ENCODE measurements around the gene RBM47.
"Not testable (repeated sequence)": the region's sequence is repeated elsewhere in the genome, so short reads cannot be mapped to it uniquely, and the experiment has no call there.

Gene RBM47

DNA sequence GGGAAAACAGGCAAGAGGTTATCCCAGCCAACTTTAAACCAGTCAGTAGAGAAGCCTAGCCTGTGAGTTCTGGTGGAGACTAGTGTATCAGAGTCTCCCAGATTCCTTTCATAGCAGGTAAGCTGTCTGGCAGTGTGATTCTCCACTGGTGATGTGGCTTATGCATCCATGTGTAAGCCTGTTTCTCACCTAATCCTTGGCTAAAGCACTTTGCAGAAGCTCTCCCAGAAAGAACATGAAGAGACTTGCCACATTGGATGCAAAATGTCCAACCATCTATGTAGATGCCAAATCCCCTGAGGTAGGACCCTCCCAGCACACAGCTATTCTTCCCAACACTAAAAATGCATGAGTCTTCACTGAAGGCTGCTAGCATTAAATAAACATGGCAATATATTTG lies 182.8 kb downstream of the RBM47 start:
- DNase-seq = no peak
- Histone ChIP-seq H3K27ac (no peak overlapping the region), H3K4me3 (ENCODE audit: low read depth, low read length) (no peak overlapping the region), H3K27me3 (replicated peaks) (no peaks in the 10 kb centered on the region), H3K36me3 (replicated peaks) (no peaks in the 10 kb centered on the region)
- no peak for TF ChIP-seq CTCF (IDR thresholded peaks at IDR 0.05; ENCODE audit: low read depth, low read length, missing control alignments)
- in situ Hi-C loops (cut with HindIII; ENCODE audit: low pct_ligation_motif_present, low sequenced_read_pairs) = no loop called here

- H3K27ac ChIP-seq; DNase-seq; in situ Hi-C loops (cut with HindIII; ENCODE audit: low pct_ligation_motif_present, low sequenced_read_pairs); H3K27me3 ChIP-seq (replicated peaks); H3K36me3 ChIP-seq (replicated peaks); H3K4me3 ChIP-seq (ENCODE audit: low read depth, low read length): not testable (repeated sequence)
These were observed 183.4 kb downstream of the RBM47 start for GRCh38 chr4:40446261-40446750.

DNA sequence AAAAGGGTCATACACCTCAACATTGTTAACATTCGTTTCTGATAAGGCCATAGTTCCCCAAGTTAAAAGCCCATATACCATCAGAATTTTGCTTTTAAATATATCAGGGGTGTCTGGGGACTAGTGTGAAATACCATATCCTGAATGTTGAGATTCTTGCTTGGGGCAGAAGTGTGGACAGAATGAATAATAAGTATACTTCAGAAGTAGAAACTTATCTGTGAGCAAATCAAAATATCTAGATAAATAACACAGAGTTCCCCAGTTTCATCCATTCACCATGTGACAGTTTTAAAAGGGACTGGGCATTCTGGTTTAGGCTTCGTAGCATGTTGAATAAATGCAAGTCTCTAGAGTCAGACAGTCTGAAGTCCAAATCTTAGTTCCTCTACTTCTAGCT lies 184.0 kb downstream of the RBM47 start:
- in situ Hi-C loops (cut with HindIII; ENCODE audit: low pct_ligation_motif_present, low sequenced_read_pairs) = no loop called here
- no peak for TF ChIP-seq CTCF (IDR thresholded peaks at IDR 0.05; ENCODE audit: low read depth, low read length, missing control alignments)
- H3K36me3 ChIP-seq (replicated peaks) = no peaks in the 10 kb centered on the region
- no peak overlapping the region for H3K4me3 ChIP-seq (ENCODE audit: low read depth, low read length)
- DNase-seq = no peak
- no peaks in the 10 kb centered on the region for H3K27me3 ChIP-seq (replicated peaks)
- no peak overlapping the region for H3K27ac ChIP-seq

- no peaks in the 10 kb centered on the region for H3K36me3 ChIP-seq (replicated peaks)
- in situ Hi-C loops (cut with HindIII; ENCODE audit: low pct_ligation_motif_present, low sequenced_read_pairs) = no loop called here
- no peak overlapping the region for H3K4me3 ChIP-seq (ENCODE audit: low read depth, low read length)
- H3K27me3 ChIP-seq (replicated peaks) = no peaks in the 10 kb centered on the region
- H3K27ac ChIP-seq = no peak overlapping the region
- DNase-seq = no peak
- no peak for TF ChIP-seq CTCF (IDR thresholded peaks at IDR 0.05; ENCODE audit: low read depth, low read length, missing control alignments)
These were observed 188.2 kb downstream of the RBM47 start for GRCh38 chr4:40441430-40441829.

- Histone ChIP-seq H3K27ac (no peak overlapping the region), H3K4me3 (ENCODE audit: low read depth, low read length) (no peak overlapping the region), H3K27me3 (replicated peaks) (no peaks in the 10 kb centered on the region), H3K36me3 (replicated peaks) (no peaks in the 10 kb centered on the region)
- TF ChIP-seq CTCF (IDR thresholded peaks at IDR 0.05; ENCODE audit: low read depth, low read length, missing control alignments) = no peak
- in situ Hi-C loops (cut with HindIII; ENCODE audit: low pct_ligation_motif_present, low sequenced_read_pairs) = no loop called here
- no peak for DNase-seq
These were observed 190.1 kb downstream of the RBM47 start for GRCh38 chr4:40439519-40439918.

DNA sequence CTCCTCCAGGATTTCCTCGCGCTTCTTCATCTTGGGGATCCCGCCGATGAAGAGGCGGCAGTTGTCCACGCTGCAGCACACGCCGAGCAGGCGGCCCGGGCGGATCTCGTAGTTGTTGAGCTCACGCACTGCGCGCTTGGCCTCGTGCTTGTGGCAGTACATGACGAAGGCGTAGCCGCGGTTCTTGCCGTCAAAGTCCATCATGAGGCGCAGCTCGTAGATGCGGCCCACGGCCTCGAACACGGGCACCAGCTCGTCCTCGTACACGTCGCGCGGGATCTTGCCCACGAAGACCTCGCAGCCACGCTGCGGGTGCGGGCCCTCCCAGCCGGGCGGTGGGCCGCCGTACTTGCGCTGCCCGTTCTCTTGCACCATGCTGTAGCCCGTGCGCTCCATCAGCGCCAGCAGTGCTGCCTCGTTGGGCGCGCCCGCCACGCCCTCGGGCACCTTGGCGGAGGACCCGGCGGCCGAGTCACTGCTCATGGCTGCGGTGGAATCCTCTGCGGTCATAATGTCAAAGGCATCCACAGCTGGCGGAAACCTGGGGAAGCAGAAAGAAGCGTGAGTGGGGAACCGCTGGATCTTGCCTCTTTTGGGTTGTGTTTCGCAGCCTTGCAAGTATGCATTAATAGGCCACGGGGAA lies 191.2 kb downstream of the RBM47 start:
- in situ Hi-C loops (cut with HindIII; ENCODE audit: low pct_ligation_motif_present, low sequenced_read_pairs) = no loop called here

More for the DNA sequence above, 191.2 kb downstream of the RBM47 start:
- Histone ChIP-seq H3K36me3 (replicated peaks) (no peaks in the 10 kb centered on the region), H3K27ac (no peak overlapping the region), H3K27me3 (replicated peaks) (no peaks in the 10 kb centered on the region), H3K4me3 (ENCODE audit: low read depth, low read length) (no peak overlapping the region)
- DNase-seq = no peak
- TF ChIP-seq CTCF (IDR thresholded peaks at IDR 0.05; ENCODE audit: low read depth, low read length, missing control alignments) = no peak
